Trophoblast cell (in vitro differentiated cells and primary cell): ENCODE data around the gene WNK2.
A peak's percentile ranks its signal among the peaks of the same experiment; 100 is the strongest.

Experiments used
- DNase-seq, 2 donors: peaks; one replicate each; pipeline ENCODE4 v3.0.0-alpha.2; 2016
- H2AFZ ChIP-seq: 2 replicates; pipeline ENCODE4 v1.6.1; 2013; ENCODE audit warnings: low read length, moderate library complexity, mild to moderate bottlenecking; ENCODE audit not compliant: insufficient read depth, poor library complexity
- H2AK5ac ChIP-seq: 2 replicates; pipeline ENCODE4 v1.6.1; 2013; ENCODE audit warnings: mild to moderate bottlenecking, low read length
- H2BK120ac ChIP-seq: 2 replicates; pipeline ENCODE4 v1.6.1; 2013; ENCODE audit warnings: low read length, mild to moderate bottlenecking, moderate library complexity; ENCODE audit not compliant: insufficient read depth, poor library complexity
- H2BK12ac ChIP-seq: 2 replicates; pipeline ENCODE4 v1.6.1; 2013; ENCODE audit warnings: mild to moderate bottlenecking, low read length, moderate library complexity
- H2BK5ac ChIP-seq: 2 replicates; pipeline ENCODE4 v1.6.1; 2013; ENCODE audit warnings: low read length, low read depth, moderate library complexity, mild to moderate bottlenecking; ENCODE audit not compliant: poor library complexity
- H3K14ac ChIP-seq: 2 replicates; pipeline ENCODE4 v1.6.1; 2013; ENCODE audit warnings: mild to moderate bottlenecking, low read length
- H3K18ac ChIP-seq: 2 replicates; pipeline ENCODE4 v1.6.1; 2013; ENCODE audit warnings: mild to moderate bottlenecking, low read length
- H3K23ac ChIP-seq: 2 replicates; pipeline ENCODE4 v1.6.1; 2013; ENCODE audit warnings: low read length
- H3K27ac ChIP-seq: 2 replicates; pipeline ENCODE4 v1.5.1; 2013; ENCODE audit warnings: low read depth, mild to moderate bottlenecking, inconsistent platforms, low read length, moderate library complexity
- H3K27me3 ChIP-seq: 2 replicates; pipeline ENCODE4 v1.6.1; 2013; ENCODE audit warnings: inconsistent platforms, mild to moderate bottlenecking, low read length, moderate library complexity; ENCODE audit not compliant: insufficient read depth
- H3K36me3 ChIP-seq, 2 experiments: 1 replicate in 1 of 2; 2 replicates in 1 of 2; pipeline ENCODE4 v1.6.1; 2013; ENCODE audit warnings: low read length in 2 of 2, mild to moderate bottlenecking in 2 of 2, moderate library complexity in 1 of 2; ENCODE audit not compliant: insufficient read depth in 2 of 2, control insufficient read depth in 1 of 2
- H3K4ac ChIP-seq: 2 replicates; pipeline ENCODE4 v1.6.1; 2013; ENCODE audit warnings: low read depth, mild to moderate bottlenecking, low read length, moderate library complexity
- H3K4me1 ChIP-seq, 2 experiments: 1 replicate in 1 of 2; 2 replicates in 1 of 2; pipeline ENCODE4 v1.6.1; 2013; ENCODE audit warnings: low read length in 2 of 2, mild to moderate bottlenecking in 2 of 2, moderate library complexity in 1 of 2; ENCODE audit not compliant: insufficient read depth in 2 of 2, control insufficient read depth in 1 of 2
- H3K4me2 ChIP-seq: 2 replicates; pipeline ENCODE4 v1.6.1; 2013; ENCODE audit warnings: inconsistent platforms, mild to moderate bottlenecking, low read length, moderate library complexity
- H3K4me3 ChIP-seq: 2 replicates; pipeline ENCODE4 v1.5.1; 2013; ENCODE audit warnings: mild to moderate bottlenecking, low read depth, low read length, inconsistent platforms
- H3K79me1 ChIP-seq: one replicate; pipeline ENCODE4 v1.6.1; 2013; ENCODE audit warnings: low read length
- H3K79me2 ChIP-seq: 2 replicates; pipeline ENCODE4 v1.6.1; 2013; ENCODE audit warnings: low read length, mild to moderate bottlenecking; ENCODE audit not compliant: control insufficient read depth, insufficient read depth, poor library complexity
- H3K9ac ChIP-seq: 2 replicates; pipeline ENCODE4 v1.6.1; 2013; ENCODE audit warnings: mild to moderate bottlenecking, low read length
- H3K9me3 ChIP-seq: 2 replicates; pipeline ENCODE4 v1.6.1; 2013; ENCODE audit warnings: low read depth, mild to moderate bottlenecking, control low read depth, inconsistent platforms, low read length; ENCODE audit not compliant: insufficient read depth
- H4K12ac ChIP-seq: 2 replicates; pipeline ENCODE4 v1.6.1; 2013; ENCODE audit warnings: low read depth, mild to moderate bottlenecking, low read length, moderate library complexity
- H4K8ac ChIP-seq: 2 replicates; pipeline ENCODE4 v1.6.1; 2013; ENCODE audit warnings: low read depth, mild to moderate bottlenecking, low read length, moderate library complexity
- H4K91ac ChIP-seq: one replicate; pipeline ENCODE4 v1.6.1; 2013; ENCODE audit warnings: low read depth, mild to moderate bottlenecking, low read length, moderate library complexity
- WGBS: extraction: QIAGEN DNeasy Blood & Tissue Kit; methylation state at CpG from one replicate; pipeline ENCODE4 v1.1.7; 2013; ENCODE audit warnings: missing lambda C conversion rate; ENCODE audit not compliant: insufficient read length, insufficient coverage; ENCODE audit errors: extremely low coverage; 5-methylcytosine and 5-hydroxymethylcytosine counted together

Gene WNK2

DNA sequence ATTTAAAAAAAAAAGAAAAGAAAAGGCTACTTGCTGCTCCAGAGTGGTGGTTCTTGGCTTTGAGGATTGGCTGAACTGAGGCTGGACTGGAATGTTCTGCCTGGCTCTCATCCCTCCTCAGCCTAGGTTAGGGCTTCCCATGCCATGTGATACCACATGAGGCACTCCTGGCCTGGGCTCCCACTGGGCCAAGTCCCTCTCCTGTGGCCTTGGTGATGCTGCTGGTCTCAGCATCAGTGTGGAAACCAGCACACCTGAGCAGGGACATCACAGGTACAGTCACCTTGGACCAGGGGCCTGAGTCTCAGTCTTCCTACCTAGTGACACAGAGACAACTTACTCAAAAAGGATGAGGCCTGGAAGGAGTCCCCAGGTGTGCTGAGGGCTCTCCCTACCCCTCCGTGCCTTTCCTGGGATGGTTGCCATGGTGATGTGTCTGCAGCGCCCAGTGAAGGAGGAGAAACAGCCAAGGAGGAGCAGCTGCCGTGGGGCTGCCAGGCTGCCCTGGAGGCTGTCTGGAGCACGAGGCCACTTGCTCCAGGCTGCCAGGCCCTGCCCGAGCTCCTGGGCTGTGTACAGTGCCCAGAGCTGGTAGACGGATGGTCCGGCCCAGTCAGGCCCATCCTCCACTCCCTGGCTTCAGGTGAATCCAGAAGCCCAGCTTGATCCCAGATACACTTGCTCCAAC is 71.0 kb downstream of the WNK2 start:
- Histone ChIP-seq H2BK120ac (no peak overlapping the region), H4K91ac (no peak overlapping the region), H3K27me3 (no peaks in the 10 kb centered on the region), H2AK5ac (no peak overlapping the region), H3K4me1 (peaks cover 5 to 6% of the 10 kb centered on the region in 2 experiments), H3K9me3 (peaks cover 3% of the 10 kb centered on the region), H2BK12ac (no peak overlapping the region), H3K36me3 (peaks cover 0 to 2% of the 10 kb centered on the region in 2 experiments), H3K9ac (no peak overlapping the region), H3K27ac (no peak overlapping the region), H3K4me2 (no peak overlapping the region), H4K8ac (no peak overlapping the region), H3K79me2 (no peaks in the 10 kb centered on the region), H2BK5ac (no peak overlapping the region), H3K4ac (no peak overlapping the region), H3K23ac (no peak overlapping the region), H4K12ac (no peak overlapping the region), H3K4me3 (no peak overlapping the region), H3K18ac (no peak overlapping the region), H2AFZ (no peak overlapping the region), H3K79me1 (no peaks in the 10 kb centered on the region), H3K14ac (no peak overlapping the region)
- no CpG with 5 or more reads among the region's 7 CpGs for WGBS
- DNase-seq, result no peak

DNA sequence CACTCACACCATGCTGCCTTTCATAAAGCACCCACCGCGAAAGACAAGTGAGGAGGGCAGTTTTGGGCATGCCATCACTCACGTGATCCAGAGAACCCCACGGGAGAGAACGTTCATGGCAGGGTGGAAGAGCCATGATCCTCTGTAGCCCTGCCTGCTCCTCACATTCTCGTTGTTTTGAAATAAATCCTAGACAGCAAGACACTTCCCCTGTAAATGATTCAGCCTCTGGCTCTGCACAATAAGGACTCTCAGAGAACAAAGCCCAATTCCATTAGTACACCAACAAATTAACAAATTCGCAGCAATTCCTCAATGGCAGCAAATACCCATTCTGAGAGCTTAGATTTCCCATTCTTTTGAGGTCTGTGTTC is 71.5 kb downstream of the WNK2 start:
- no peak for DNase-seq
- peaks cover 5 to 6% of the 10 kb centered on the region in 2 experiments for H3K4me1 ChIP-seq
- no CpG with 5 or more reads among the region's 7 CpGs for WGBS
- H3K23ac ChIP-seq, result no peak overlapping the region
- no peaks in the 10 kb centered on the region for H3K27me3 ChIP-seq
- no peaks in the 10 kb centered on the region for H3K36me3 ChIP-seq
- no peak overlapping the region for H3K4ac ChIP-seq
- H2BK5ac ChIP-seq, result no peak overlapping the region
- H3K9ac ChIP-seq, result no peak overlapping the region
- H2AK5ac ChIP-seq, result no peak overlapping the region
- no peaks in the 10 kb centered on the region for H3K79me1 ChIP-seq
- no peak overlapping the region for H2AFZ ChIP-seq
- H3K14ac ChIP-seq, result no peak overlapping the region
- no peak overlapping the region for H4K91ac ChIP-seq
- H3K27ac ChIP-seq, result no peak overlapping the region
- no peaks in the 10 kb centered on the region for H3K79me2 ChIP-seq
- H3K9me3 ChIP-seq, result peaks cover 3% of the 10 kb centered on the region
- H4K8ac ChIP-seq, result no peak overlapping the region
- no peak overlapping the region for H2BK120ac ChIP-seq
- no peak overlapping the region for H3K18ac ChIP-seq
- no peak overlapping the region for H4K12ac ChIP-seq
- H3K4me3 ChIP-seq, result no peak overlapping the region
- H3K4me2 ChIP-seq, result no peak overlapping the region
- no peak overlapping the region for H2BK12ac ChIP-seq

DNA sequence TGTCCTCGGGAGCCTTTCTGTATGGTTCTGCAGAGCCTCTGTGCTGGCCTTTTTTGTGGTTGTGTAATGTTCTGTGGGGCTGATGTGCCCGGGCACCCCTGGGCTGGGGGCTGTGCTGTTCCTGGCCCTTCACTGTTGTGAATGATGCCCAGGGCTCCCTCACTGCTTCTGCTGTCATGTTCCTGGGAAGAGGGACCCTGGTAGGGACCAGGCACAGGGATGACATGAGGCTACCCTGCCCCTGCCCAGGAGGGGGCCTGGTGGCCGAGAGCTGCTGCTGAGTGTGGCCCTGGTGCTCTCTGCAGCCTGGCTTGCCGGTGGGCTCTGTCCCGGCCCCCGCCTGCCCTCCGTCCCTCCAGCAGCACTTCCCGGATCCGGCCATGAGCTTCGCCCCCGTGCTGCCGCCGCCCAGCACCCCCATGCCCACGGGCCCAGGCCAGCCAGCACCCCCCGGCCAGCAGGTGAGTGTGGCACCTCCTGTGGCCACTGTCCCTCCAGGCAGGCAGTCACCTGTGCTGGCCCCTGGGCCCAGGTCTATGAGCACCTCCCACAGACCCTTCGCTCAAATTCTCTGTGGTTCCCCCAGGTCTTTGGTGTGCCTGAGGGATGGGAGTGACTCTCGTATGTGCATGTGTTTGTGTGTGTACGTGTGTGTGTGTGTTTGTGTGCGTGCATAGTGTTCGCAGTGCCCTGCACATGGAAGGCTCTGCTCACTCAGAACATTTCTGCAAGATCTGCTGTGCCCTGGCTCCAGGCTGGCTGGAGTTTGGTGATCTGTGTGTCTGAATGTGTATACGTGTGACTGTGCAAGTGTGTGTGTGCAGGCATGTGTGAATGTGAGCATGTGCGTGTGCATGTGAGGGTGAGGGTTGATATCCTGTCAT is 72.3 kb downstream of the WNK2 start:
- Histone ChIP-seq H3K23ac (no peak overlapping the region), H2BK12ac (no peak overlapping the region), H3K27me3 (no peaks in the 10 kb centered on the region), H2BK5ac (no peak overlapping the region), H3K4me2 (no peak overlapping the region), H3K36me3 (no peaks in the 10 kb centered on the region), H4K8ac (no peak overlapping the region), H3K79me2 (no peaks in the 10 kb centered on the region), H3K4ac (no peak overlapping the region), H2BK120ac (no peak overlapping the region), H3K4me3 (peak overlapping the region; percentile 5), H4K12ac (no peak overlapping the region), H3K27ac (no peak overlapping the region), H2AFZ (no peak overlapping the region), H2AK5ac (no peak overlapping the region), H3K9ac (no peak overlapping the region), H3K4me1 (peaks cover 5 to 6% of the 10 kb centered on the region in 2 experiments), H3K18ac (no peak overlapping the region), H3K79me1 (no peaks in the 10 kb centered on the region), H3K9me3 (peaks cover 3% of the 10 kb centered on the region), H3K14ac (no peak overlapping the region), H4K91ac (no peak overlapping the region)
- no peak for DNase-seq
- no CpG with 5 or more reads among the region's 22 CpGs for WGBS

DNA sequence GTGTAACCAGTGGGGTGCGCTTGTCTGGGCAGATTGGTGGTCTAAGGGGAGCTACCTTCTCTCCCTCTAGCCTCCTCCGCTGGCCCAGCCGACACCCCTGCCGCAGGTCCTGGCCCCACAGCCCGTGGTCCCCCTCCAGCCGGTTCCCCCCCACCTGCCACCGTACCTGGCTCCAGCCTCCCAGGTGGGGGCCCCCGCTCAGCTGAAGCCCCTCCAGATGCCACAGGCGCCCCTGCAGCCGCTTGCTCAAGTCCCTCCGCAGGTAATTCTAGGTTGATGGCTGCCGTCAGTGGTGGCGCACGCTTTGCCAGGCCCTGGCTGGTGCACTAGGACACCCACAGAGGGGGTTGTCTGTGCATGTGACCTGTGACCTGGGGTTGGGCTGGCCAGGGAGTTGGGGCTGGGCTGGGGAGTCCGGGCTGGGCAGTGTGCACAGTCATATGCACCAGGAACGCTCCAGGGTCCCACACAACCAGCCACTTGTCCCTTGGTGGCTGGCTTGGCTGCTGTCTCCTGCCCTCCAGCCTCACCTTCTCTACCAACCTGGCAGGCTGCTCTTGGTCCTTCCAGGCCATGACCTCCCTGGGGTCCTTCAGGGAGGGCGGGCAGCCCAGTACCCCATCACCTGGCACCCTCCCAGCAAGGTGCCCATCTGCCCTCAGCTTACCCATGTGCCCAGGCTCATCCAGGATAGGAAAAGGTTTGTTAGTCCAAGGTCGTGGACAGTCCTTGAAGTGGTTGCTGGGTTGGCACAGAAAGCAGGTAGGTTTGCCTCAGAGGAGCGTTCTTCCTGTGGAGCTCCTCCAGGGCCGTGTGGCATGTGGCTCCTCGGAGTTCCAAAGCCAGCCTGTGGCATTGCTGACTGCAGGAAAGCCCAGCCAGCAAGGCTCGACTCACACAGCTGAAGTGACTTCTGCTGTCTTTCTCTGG is 73.2 kb downstream of the WNK2 start:
- H4K91ac ChIP-seq, result no peak overlapping the region
- no peak overlapping the region for H3K18ac ChIP-seq
- peaks cover 3% of the 10 kb centered on the region for H3K9me3 ChIP-seq

More for the DNA sequence above, 73.2 kb downstream of the WNK2 start:
- peaks cover 5 to 6% of the 10 kb centered on the region in 2 experiments for H3K4me1 ChIP-seq
- H2BK120ac ChIP-seq, result no peak overlapping the region
- H4K8ac ChIP-seq, result no peak overlapping the region
- no peak overlapping the region for H3K9ac ChIP-seq
- no peak overlapping the region for H4K12ac ChIP-seq
- H3K36me3 ChIP-seq, result no peaks in the 10 kb centered on the region
- H3K23ac ChIP-seq, result no peak overlapping the region
- no peaks in the 10 kb centered on the region for H3K27me3 ChIP-seq
- no peak overlapping the region for H2BK12ac ChIP-seq
- no peak overlapping the region for H2AFZ ChIP-seq
- H3K4me2 ChIP-seq, result no peak overlapping the region
- no peak overlapping the region for H3K27ac ChIP-seq
- no peak for DNase-seq
- H3K14ac ChIP-seq, result no peak overlapping the region
- H3K4me3 ChIP-seq, result peak overlapping the region; percentile 5
- H2AK5ac ChIP-seq, result no peak overlapping the region
- no peaks in the 10 kb centered on the region for H3K79me2 ChIP-seq
- H3K4ac ChIP-seq, result no peak overlapping the region
- no CpG with 5 or more reads among the region's 22 CpGs for WGBS
- H3K79me1 ChIP-seq, result no peaks in the 10 kb centered on the region
- H2BK5ac ChIP-seq, result no peak overlapping the region
